Uterus (tissue), 4 donors: ENCODE results near the gene OR8I2. TPM values are rescaled to one million over a fixed set of nuclear protein-coding genes. Genes with fewer than 3 reads are reported as not detected.
"Not testable (repeated sequence)": the region's sequence is repeated elsewhere in the genome, so short reads cannot be mapped to it uniquely, and the experiment has no call there.

ENCODE experiments used
- DNase-seq, 2 donors: peaks; one replicate each; pipeline ENCODE4 v3.0.0-alpha.2; 2019 to 2020
- H3K27ac ChIP-seq, 2 donors: fragments of 200-600 bp; sonication (generic); 1 replicate in 1 of 2; 2 replicates in 1 of 2; pipeline ENCODE4 v1.5.1; 2016 to 2018
- H3K27me3 ChIP-seq, 2 donors: fragments of 200-600 bp; sonication (generic); one replicate each; pipeline ENCODE4 v1.5.1; 2018 to 2019; ENCODE audit warnings: control low read depth in 1 of 2
- H3K36me3 ChIP-seq, 2 donors: fragments of 200-600 bp; sonication (generic); one replicate each; pipeline ENCODE4 v1.5.1; 2019; ENCODE audit warnings: control low read depth in 1 of 2
- H3K4me1 ChIP-seq, 2 donors: fragments of 200-600 bp; sonication (generic); one replicate each; pipeline ENCODE4 v1.5.1; 2018 to 2019; ENCODE audit warnings: control low read depth in 1 of 2
- H3K4me3 ChIP-seq, 2 donors: fragments of 200-600 bp; sonication (generic); 1 replicate in 1 of 2; 2 replicates in 1 of 2; pipeline ENCODE4 v1.5.1; 2018 to 2019; ENCODE audit warnings: mild to moderate bottlenecking in 1 of 2
- H3K9me3 ChIP-seq, 2 donors: fragments of 200-600 bp; sonication (generic); one replicate each; pipeline ENCODE4 v1.5.1; 2019; ENCODE audit warnings: control low read depth in 1 of 2
- CTCF ChIP-seq, 4 experiments: fragments of 200-600 bp in 2 of 4; fragments of 450-650 bp in 2 of 4; sonication (generic) in 2 of 4; IDR thresholded peaks; one replicate each; pipeline ENCODE4 v1.5.1; 2016 to 2019; ENCODE audit warnings: antibody characterized with exemption in 4 of 4, mild to moderate bottlenecking in 2 of 4, moderate library complexity in 1 of 4
- POLR2A ChIP-seq, 2 donors: fragments of 450-650 bp; IDR thresholded peaks; one replicate each; pipeline ENCODE4 v1.6.1; 2016; ENCODE audit warnings: antibody characterized with exemption in 2 of 2, mild to moderate bottlenecking in 1 of 2, moderate library complexity in 1 of 2
- intact Hi-C: fragments of 100-400 bp; cut with DNase I; formaldehyde crosslinking; loops from one replicate; pipeline ENCODE4 v1.15.1; 2023; ENCODE audit warnings: low total_unique reads
- total RNA-seq, 4 donors: library from RNA; depleted of rRNA in 3 of 4; stranded (reverse); fragments of >200 nt in 3 of 4; gene quantifications; one replicate each; pipeline versions ENCODE4 v1.1.0 to v1.2.4, GENCODE V29; 2014 to 2023
- donor health status: DM: yes; HTN: yes; CAD: no.

The OR8I2 gene
- total RNA-seq, 4 donors from 2014 or later: not detected

GRCh38 chr11:56066980-56067379, 26.1 kb upstream of the OR8I2 start:
- peaks cover 0 to 3% of the 10 kb centered on the region in 2 donors for H3K36me3 ChIP-seq
- H3K27me3 ChIP-seq: no peaks in the 10 kb centered on the region
- no peak overlapping the region for H3K27ac ChIP-seq
- TF ChIP-seq CTCF (IDR thresholded peaks at IDR 0.05): no peak
- TF ChIP-seq POLR2A (IDR thresholded peaks at IDR 0.05): no peak
- H3K4me1 ChIP-seq: no peaks in the 10 kb centered on the region
- intact Hi-C loops: no loop called here
- no peak overlapping the region for H3K4me3 ChIP-seq
- no peak for DNase-seq
- no peaks in the 10 kb centered on the region for H3K9me3 ChIP-seq

DNA sequence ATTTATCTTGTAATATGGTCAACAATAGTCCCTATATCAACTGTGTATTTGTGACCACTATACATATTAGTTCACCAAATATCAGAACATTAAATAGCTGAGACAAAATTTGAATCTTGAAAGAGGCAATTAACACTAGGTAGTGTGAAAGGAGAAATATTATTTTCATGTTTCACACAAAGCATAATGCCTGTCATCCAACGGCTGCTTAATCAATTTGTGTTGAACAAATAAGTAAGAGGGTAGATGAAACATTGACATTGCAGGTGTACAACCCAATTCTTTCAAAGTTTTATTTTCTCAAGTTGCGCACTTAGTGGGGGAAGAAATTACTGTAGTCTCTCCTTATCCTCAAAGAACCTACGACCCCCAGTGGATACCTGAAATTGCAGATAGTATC, 3.4 kb upstream of the OR8I2 start:
- Histone ChIP-seq H3K27ac (no peak overlapping the region), H3K4me3 (no peak overlapping the region), H3K4me1 (no peaks in the 10 kb centered on the region), H3K36me3 (no peaks in the 10 kb centered on the region), H3K9me3 (no peaks in the 10 kb centered on the region), H3K27me3 (no peaks in the 10 kb centered on the region)
- intact Hi-C loops: no loop called here
- TF ChIP-seq POLR2A (IDR thresholded peaks at IDR 0.05): no peak
- TF ChIP-seq CTCF (IDR thresholded peaks at IDR 0.05): no peak
- DNase-seq: no peak

DNA sequence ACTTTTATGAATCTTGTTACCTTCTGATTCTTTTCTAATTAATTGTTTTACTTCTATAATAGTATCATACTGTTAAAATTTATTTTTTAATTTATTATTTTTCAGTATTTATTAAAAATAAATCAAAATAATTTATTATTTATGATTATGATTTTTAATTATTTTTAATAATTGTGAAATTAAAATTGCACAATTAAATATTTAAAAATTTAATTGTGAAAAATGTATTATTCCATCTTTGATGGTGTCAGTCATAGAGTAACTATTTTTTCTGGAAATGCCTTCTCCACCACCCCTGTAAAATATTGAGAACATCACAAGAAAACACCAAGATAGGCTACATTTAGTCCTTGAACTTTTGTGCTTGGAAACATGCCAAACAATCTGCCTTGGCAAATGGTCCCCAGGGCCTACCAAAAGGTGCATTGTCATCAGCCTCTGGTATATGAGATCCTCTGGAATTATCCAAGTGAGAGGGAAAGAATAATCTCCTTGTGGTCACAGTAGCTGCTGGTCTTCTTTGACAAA, 10.2 kb downstream of the OR8I2 start, which contains the start of gene OR8H2:
Gene OR8H2 (plus strand): TSS at position 478 of the 528 bp plus-strand sequence. CDS start 1,356 bp downstream, outside the sequence.
- no peaks in the 10 kb centered on the region for H3K9me3 ChIP-seq
- no peak for DNase-seq
- H3K36me3 ChIP-seq: no peaks in the 10 kb centered on the region
- H3K27ac ChIP-seq: no peak within 1 kb of the TSS
- intact Hi-C loops: no loop called here
- H3K27me3 ChIP-seq: no peaks in the 10 kb centered on the region
- H3K4me3 ChIP-seq: no peak within 1 kb of the TSS
- no peaks in the 10 kb centered on the region for H3K4me1 ChIP-seq
- TF ChIP-seq CTCF (IDR thresholded peaks at IDR 0.05): no peak
- TF ChIP-seq POLR2A (IDR thresholded peaks at IDR 0.05): no peak

- no peak within 1 kb of the TSS for H3K27ac ChIP-seq
- intact Hi-C loops: no loop called here
- H3K36me3 ChIP-seq: no peaks in the 10 kb centered on the region
- H3K4me1 ChIP-seq: no peaks in the 10 kb centered on the region
- H3K9me3 ChIP-seq: no peaks in the 10 kb centered on the region
- no peak within 1 kb of the TSS for H3K4me3 ChIP-seq
- TF ChIP-seq CTCF (IDR thresholded peaks at IDR 0.05) (no peak), POLR2A (IDR thresholded peaks at IDR 0.05) (no peak)
- DNase-seq: no peak
- H3K27me3 ChIP-seq: no peaks in the 10 kb centered on the region
Observed at GRCh38 chr11:56122073-56122472, 29.0 kb downstream of the OR8I2 start, which contains the start of gene OR8H3. OR8H3 (plus strand) TSS chr11:56122373; CDS start chr11:56122373, 0 bp downstream.

- H3K36me3 ChIP-seq: no peaks in the 10 kb centered on the region
- no peaks in the 10 kb centered on the region for H3K27me3 ChIP-seq
- H3K4me1 ChIP-seq: no peaks in the 10 kb centered on the region
- H3K9me3 ChIP-seq: no peaks in the 10 kb centered on the region
- TF ChIP-seq CTCF (IDR thresholded peaks at IDR 0.05): no peak
- intact Hi-C loops: no loop called here
- no peak for DNase-seq
- no peak within 1 kb of the TSS for H3K27ac ChIP-seq
- no peak within 1 kb of the TSS for H3K4me3 ChIP-seq
Observed at GRCh38 chr11:56140151-56140661, 47.1 kb downstream of the OR8I2 start, which contains the start of gene OR8J3. OR8J3 (minus strand) TSS chr11:56140201; CDS start chr11:56137718, 2,483 bp downstream.

GRCh38 chr11:56143681-56144080, 50.6 kb downstream of the OR8I2 start:
- intact Hi-C loops, H3K36me3 ChIP-seq, H3K27ac ChIP-seq, H3K27me3 ChIP-seq, H3K4me1 ChIP-seq, H3K4me3 ChIP-seq, H3K9me3 ChIP-seq, DNase-seq: not testable (repeated sequence)
